HG02588 (cell line): ENCODE results near the gene AFF3.

Experiments used
- ATAC-seq: cut with Tn5 transposase; IDR thresholded peaks from one replicate; pipeline ENCODE4 v1.9.1; 2021; ENCODE audit warnings: mild to moderate bottlenecking, moderate library complexity; ENCODE audit not compliant: unreplicated experiment

Gene AFF3

GRCh38 chr2:99593692-99594427 is 548.5 kb downstream of the AFF3 start:
- no peak for ATAC-seq

GRCh38 chr2:99576775-99577174 is 565.6 kb downstream of the AFF3 start:
- ATAC-seq: no peak

- ATAC-seq: no peak
Observed at GRCh38 chr2:99573634-99574251, 568.6 kb downstream of the AFF3 start.

- ATAC-seq: no peak
Observed at GRCh38 chr2:99572373-99573164, 569.8 kb downstream of the AFF3 start.

GRCh38 chr2:99571954-99572353 is 570.4 kb downstream of the AFF3 start:
- ATAC-seq: no peak

- no peak for ATAC-seq
Observed at GRCh38 chr2:99571533-99571932, 570.9 kb downstream of the AFF3 start.

- ATAC-seq: no peak
Observed at GRCh38 chr2:99571021-99571420, 571.4 kb downstream of the AFF3 start.

- ATAC-seq: no peak
Observed at GRCh38 chr2:99569386-99569785, 573.0 kb downstream of the AFF3 start.

GRCh38 chr2:99565227-99565626 is 577.2 kb downstream of the AFF3 start:
- no peak for ATAC-seq

GRCh38 chr2:99562516-99562915 is 579.9 kb downstream of the AFF3 start:
- ATAC-seq: no peak

- ATAC-seq: no peak
Observed at GRCh38 chr2:99561804-99562203, 580.6 kb downstream of the AFF3 start.

- ATAC-seq: peak; percentile 53
Observed at GRCh38 chr2:99559075-99559662, 583.2 kb downstream of the AFF3 start.

GRCh38 chr2:99555404-99555803 is 587.0 kb downstream of the AFF3 start:
- ATAC-seq: no peak

GRCh38 chr2:99554871-99555270 is 587.5 kb downstream of the AFF3 start:
- ATAC-seq: no peak

- no peak for ATAC-seq
Observed at GRCh38 chr2:99554238-99554637, 588.2 kb downstream of the AFF3 start.

- ATAC-seq: no peak
Observed at GRCh38 chr2:99552529-99552928, 589.9 kb downstream of the AFF3 start.

GRCh38 chr2:99550368-99550767 is 592.0 kb downstream of the AFF3 start:
- ATAC-seq: no peak

GRCh38 chr2:99545604-99546003 is 596.8 kb downstream of the AFF3 start:
- no peak for ATAC-seq

- ATAC-seq: no peak
Observed at GRCh38 chr2:99545066-99545465, 597.3 kb downstream of the AFF3 start.

- ATAC-seq: no peak
Observed at GRCh38 chr2:99544608-99545007, 597.8 kb downstream of the AFF3 start.

GRCh38 chr2:99543247-99543646 is 599.1 kb downstream of the AFF3 start:
- no peak for ATAC-seq
